AG20443 (cell line): Measurements from ENCODE around the gene NOL9.
"Not testable (repeated sequence)": the region's sequence is repeated elsewhere in the genome, so short reads cannot be mapped to it uniquely, and the experiment has no call there.

Experiments
- DNase-seq: peaks from one replicate; pipeline ENCODE4 v3.0.0; 2012; ENCODE audit warnings: low spot score, mixed read lengths

The NOL9 gene

GRCh38 chr1:6572653-6573383 is 18.5 kb upstream of the NOL9 start:
- DNase-seq, result no peak

GRCh38 chr1:6570987-6571386 is 16.7 kb upstream of the NOL9 start:
- no peak for DNase-seq

GRCh38 chr1:6570100-6570499 is 15.8 kb upstream of the NOL9 start:
- no peak for DNase-seq

GRCh38 chr1:6569033-6569432 is 14.7 kb upstream of the NOL9 start:
- no peak for DNase-seq

GRCh38 chr1:6560267-6560666 is 6.0 kb upstream of the NOL9 start:
- DNase-seq, result no peak

- DNase-seq, result not testable (repeated sequence)
Measured at GRCh38 chr1:6559161-6559560, 4.8 kb upstream of the NOL9 start.

- DNase-seq, result no peak
Measured at GRCh38 chr1:6557597-6557996, 3.3 kb upstream of the NOL9 start.

- DNase-seq, result peak; percentile 75
Measured at GRCh38 chr1:6554907-6555778, 830 bp upstream of the NOL9 start, which contains the start of gene TAS1R1. Gene TAS1R1 (plus strand): TSS chr1:6555307. CDS start chr1:6555374, 67 bp downstream.

- no peak for DNase-seq
Measured at GRCh38 chr1:6547301-6547700, 7.0 kb downstream of the NOL9 start.

- no peak for DNase-seq
Measured at GRCh38 chr1:6546326-6546725, 8.0 kb downstream of the NOL9 start.

GRCh38 chr1:6545276-6546112 is 8.8 kb downstream of the NOL9 start:
- no peak for DNase-seq

- DNase-seq, result no peak
Measured at GRCh38 chr1:6544831-6545230, 9.5 kb downstream of the NOL9 start.

- DNase-seq, result no peak
Measured at GRCh38 chr1:6538956-6539355, 15.4 kb downstream of the NOL9 start.

- no peak for DNase-seq
Measured at GRCh38 chr1:6536291-6536690, 18.0 kb downstream of the NOL9 start.

- DNase-seq, result no peak
Measured at GRCh38 chr1:6535214-6535613, 19.1 kb downstream of the NOL9 start.

- no peak for DNase-seq
Measured at GRCh38 chr1:6534248-6534822, 20.0 kb downstream of the NOL9 start.

GRCh38 chr1:6531996-6532395 is 22.3 kb downstream of the NOL9 start:
- DNase-seq, result no peak

- peak; percentile 3 for DNase-seq
Measured at GRCh38 chr1:6530504-6531160, 23.7 kb downstream of the NOL9 start.

- no peak for DNase-seq
Measured at GRCh38 chr1:6528492-6528891, 25.8 kb downstream of the NOL9 start.

GRCh38 chr1:6526316-6526715 is 28.0 kb downstream of the NOL9 start:
- DNase-seq, result peak; percentile 3

- DNase-seq, result peak; percentile 77
Measured at GRCh38 chr1:6523566-6523965, 30.7 kb downstream of the NOL9 start.
